WTC11 (cell line): ENCODE data around the gene IDUA. TPM values are rescaled to one million over a fixed set of nuclear protein-coding genes. Genes with fewer than 3 reads are reported as not detected.

Experiments used
- ATAC-seq: fragments of 200-7000 bp; cut with Tn5 transposase; 2 replicates; pipeline ENCODE4 v1.10.0; 2021; ENCODE audit warnings: mild to moderate bottlenecking, moderate library complexity
- CTCF ChIA-PET: fragments of 300-600 bp; sonication (Branson Sonifier 250); formaldehyde crosslinking; loops from one replicate; lab custom pipeline; 2021; ENCODE audit warnings: antibody characterized with exemption; lab: Charles Lee
- POLR2A ChIA-PET: fragments of 350-600 bp; sonication (Branson Sonifier 250); formaldehyde crosslinking; loops from one replicate; lab custom pipeline; 2021; ENCODE audit warnings: antibody characterized with exemption; lab: Charles Lee
- DNase-seq: peaks from one replicate; pipeline ENCODE4 v3.0.0; 2021; ENCODE audit warnings: low spot score
- H3K27ac Mint-ChIP-seq: 2 replicates; pipeline ENCODE4 v1.8.0; 2021; ENCODE audit warnings: mixed read lengths
- H3K27me3 Mint-ChIP-seq: 2 replicates; pipeline ENCODE4 v1.8.0; 2021; ENCODE audit warnings: low read depth, mild to moderate bottlenecking, moderate library complexity, mixed read lengths
- H3K36me3 Mint-ChIP-seq: 2 replicates; pipeline ENCODE4 v1.8.0; 2021; ENCODE audit warnings: mixed read lengths
- H3K4me1 Mint-ChIP-seq: 2 replicates; pipeline ENCODE4 v1.8.0; 2022; ENCODE audit warnings: mixed read lengths
- H3K4me3 Mint-ChIP-seq: 2 replicates; pipeline ENCODE4 v1.8.0; 2021; ENCODE audit warnings: mild to moderate bottlenecking, moderate library complexity, mixed read lengths
- H3K9me3 Mint-ChIP-seq: 2 replicates; pipeline ENCODE4 v1.8.0; 2021; ENCODE audit warnings: mixed read lengths
- ATF2 ChIP-seq: sonication (generic); formaldehyde crosslinking; IDR thresholded peaks from 2 replicates; pipeline ENCODE4 v1.8.1; 2022; ENCODE audit warnings: low read depth, missing genetic modification reagents, borderline replicate concordance
- CBFB ChIP-seq: sonication (generic); formaldehyde crosslinking; IDR thresholded peaks from 2 replicates; pipeline ENCODE4 v1.8.1; 2022; ENCODE audit warnings: mild to moderate bottlenecking, low read depth, missing genetic modification reagents
- CREB1 ChIP-seq: sonication (generic); formaldehyde crosslinking; IDR thresholded peaks from 2 replicates; pipeline ENCODE4 v1.8.0; 2023; ENCODE audit warnings: mild to moderate bottlenecking, missing genetic modification reagents
- FOXK1 ChIP-seq: sonication (generic); formaldehyde crosslinking; IDR thresholded peaks from 2 replicates; pipeline ENCODE4 v1.8.0; 2022; ENCODE audit warnings: mild to moderate bottlenecking, moderate library complexity, missing genetic modification reagents
- GRHL2 ChIP-seq: fragments of 250-450 bp; sonication (Bioruptor Pico); IDR thresholded peaks from 2 replicates; pipeline ENCODE4 v1.8.0; 2022; ENCODE audit warnings: mild to moderate bottlenecking, moderate library complexity; ENCODE audit not compliant: insufficient replicate concordance, severe bottlenecking
- HMGXB4 ChIP-seq: sonication (generic); formaldehyde crosslinking; IDR thresholded peaks from 2 replicates; pipeline ENCODE4 v1.8.1; 2023; ENCODE audit warnings: mild to moderate bottlenecking, moderate library complexity, missing genetic modification reagents
- IRF2 ChIP-seq: sonication (generic); formaldehyde crosslinking; IDR thresholded peaks from 2 replicates; pipeline ENCODE4 v1.8.0; 2022; ENCODE audit warnings: low read depth, missing genetic modification reagents, borderline replicate concordance
- MXD4 ChIP-seq: fragments of 250-450 bp; sonication (Bioruptor Pico); IDR thresholded peaks from 2 replicates; pipeline ENCODE4 v1.8.0; 2021; ENCODE audit warnings: mild to moderate bottlenecking, moderate library complexity, borderline replicate concordance
- MYBL2 ChIP-seq: sonication (generic); formaldehyde crosslinking; IDR thresholded peaks from 2 replicates; pipeline ENCODE4 v1.8.1; 2023; ENCODE audit warnings: mild to moderate bottlenecking, moderate library complexity, missing genetic modification reagents
- NR1H2 ChIP-seq: sonication (generic); formaldehyde crosslinking; IDR thresholded peaks from 2 replicates; pipeline ENCODE4 v1.9.0; 2021; ENCODE audit warnings: mild to moderate bottlenecking, moderate library complexity, missing genetic modification reagents
- SMAD4 ChIP-seq: sonication (generic); formaldehyde crosslinking; IDR thresholded peaks from 2 replicates; pipeline ENCODE4 v1.8.0; 2022; ENCODE audit warnings: mild to moderate bottlenecking, missing genetic modification reagents
- TEAD4 ChIP-seq: sonication (generic); formaldehyde crosslinking; IDR thresholded peaks from 2 replicates; pipeline ENCODE4 v1.8.0; 2022; ENCODE audit warnings: mild to moderate bottlenecking, missing genetic modification reagents
- ZMAT4 ChIP-seq: fragments of 250-450 bp; sonication (Bioruptor Pico); IDR thresholded peaks from 2 replicates; pipeline ENCODE4 v1.9.0; 2021; ENCODE audit warnings: mild to moderate bottlenecking
- ZNF219 ChIP-seq: sonication (generic); formaldehyde crosslinking; IDR thresholded peaks from 2 replicates; pipeline ENCODE4 v1.8.0; 2023; ENCODE audit warnings: missing genetic modification reagents, mild to moderate bottlenecking, borderline replicate concordance
- ZNF416 ChIP-seq: fragments of 250-450 bp; sonication (Bioruptor Pico); IDR thresholded peaks from 2 replicates; pipeline ENCODE4 v1.9.0; 2021; ENCODE audit warnings: mild to moderate bottlenecking, inconsistent platforms
- ZNF425 ChIP-seq: fragments of 250-450 bp; sonication (Bioruptor Pico); conservative IDR thresholded peaks from 2 replicates; pipeline ENCODE4 v1.9.0; 2021; ENCODE audit warnings: mild to moderate bottlenecking
- ZNF512 ChIP-seq: sonication (generic); formaldehyde crosslinking; IDR thresholded peaks from 2 replicates; pipeline ENCODE4 v1.8.1; 2022; ENCODE audit warnings: missing genetic modification reagents, borderline replicate concordance
- ZNF532 ChIP-seq: fragments of 250-450 bp; sonication (Bioruptor Pico); IDR thresholded peaks from 2 replicates; pipeline ENCODE4 v1.9.0; 2021; ENCODE audit warnings: mild to moderate bottlenecking, borderline replicate concordance
- ZNF671 ChIP-seq: fragments of 250-450 bp; sonication (Bioruptor Pico); IDR thresholded peaks from 2 replicates; pipeline ENCODE4 v1.8.0; 2021; ENCODE audit warnings: mild to moderate bottlenecking
- ZSCAN18 ChIP-seq: fragments of 250-450 bp; sonication (Bioruptor Pico); IDR thresholded peaks from 2 replicates; pipeline ENCODE4 v2.1.2; 2022; ENCODE audit warnings: mild to moderate bottlenecking, moderate library complexity
- total RNA-seq: library from RNA; stranded (reverse); gene quantifications from 3 replicates; pipeline ENCODE4 v1.2.3, GENCODE V29; 2021

The IDUA gene
- total RNA-seq, 1 experiment from 2014 or later = 8.7 TPM

GRCh38 chr4:960636-961350 is 26.1 kb upstream of the IDUA start (continued):
- TF ChIP-seq ZNF532 (CRISPR knock-in tag) (no peak), HMGXB4 (CRISPR knock-in tag) (no peak)

GRCh38 chr4:961351-962230 is 25.3 kb upstream of the IDUA start:
- DNase-seq (peak; percentile 10), ATAC-seq (no peak)
- Mint-ChIP-seq H3K4me3 (no peak overlapping the region), H3K36me3 (no peaks in the 10 kb centered on the region), H3K4me1 (no peaks in the 10 kb centered on the region), H3K9me3 (no peaks in the 10 kb centered on the region), H3K27ac (no peak overlapping the region), H3K27me3 (no peaks in the 10 kb centered on the region)
- POLR2A ChIA-PET = no interaction called here
- TF ChIP-seq ZNF219 (CRISPR knock-in tag) (no peak), CBFB (no peak), ZNF416 (CRISPR knock-in tag) (no peak), MXD4 (CRISPR knock-in tag) (no peak), CREB1 (CRISPR knock-in tag) (no peak), ZNF512 (CRISPR knock-in tag) (no peak), NR1H2 (CRISPR knock-in tag) (no peak), ZNF425 (CRISPR knock-in tag) (no peak), ZMAT4 (CRISPR knock-in tag) (no peak), MYBL2 (no peak), ATF2 (CRISPR knock-in tag) (no peak), SMAD4 (CRISPR knock-in tag) (no peak), TEAD4 (CRISPR knock-in tag) (no peak), ZSCAN18 (CRISPR knock-in tag) (no peak), FOXK1 (CRISPR knock-in tag) (no peak), ZNF671 (CRISPR knock-in tag) (no peak), GRHL2 (CRISPR knock-in tag) (no peak), IRF2 (CRISPR knock-in tag) (no peak)
- CTCF ChIA-PET = interaction anchor here (1.5 to 1.9 kb wide), 2 partner anchors 25 to 35 kb away, joined by 3 to 9 read pairs; partner anchors contain the start of gene IDUA
